SK-N-SH treated with all-trans-retinoic acid at 6 μM for 48 hours (cell line): ENCODE results near the gene RNU1-4.
"Not testable (repeated sequence)": the region's sequence is repeated elsewhere in the genome, so short reads cannot be mapped to it uniquely, and the experiment has no call there.

Source experiments
- OSR1 ChIP-seq: fragments of 250-450 bp; sonication (Bioruptor Pico); IDR thresholded peaks from 2 replicates; pipeline ENCODE4 v1.8.0; 2022; ENCODE audit warnings: moderate library complexity, mild to moderate bottlenecking, inconsistent platforms
- RARB ChIP-seq: fragments of 250-450 bp; sonication (Bioruptor Pico); IDR thresholded peaks from 2 replicates; pipeline ENCODE4 v1.8.0; 2021; ENCODE audit warnings: mild to moderate bottlenecking, moderate library complexity
- TSHZ2 ChIP-seq: fragments of 250-450 bp; sonication (Bioruptor Pico); IDR thresholded peaks from 2 replicates; pipeline ENCODE4 v1.5.0; 2020; ENCODE audit warnings: mild to moderate bottlenecking, moderate library complexity
- ZFP3 ChIP-seq: fragments of 250-450 bp; sonication (Bioruptor Pico); IDR thresholded peaks from 2 replicates; pipeline ENCODE4 v1.5.0; 2020; ENCODE audit warnings: mild to moderate bottlenecking, moderate library complexity
- ZFP30 ChIP-seq: fragments of 450-650 bp; formaldehyde crosslinking; IDR thresholded peaks from 2 replicates; pipeline ENCODE4 v1.5.0; 2022; ENCODE audit warnings: mild to moderate bottlenecking, moderate library complexity
- ZNF565 ChIP-seq: fragments of 450-650 bp; formaldehyde crosslinking; conservative IDR thresholded peaks from 2 replicates; pipeline ENCODE4 v1.5.0; 2020; ENCODE audit warnings: low read depth, mild to moderate bottlenecking, moderate library complexity
- TF ChIP-seq, protein P1 (sequence below): fragments of 250-450 bp; sonication (Bioruptor Pico); IDR thresholded peaks from 2 replicates; pipeline ENCODE4 v1.8.0; 2020; ENCODE audit warnings: mild to moderate bottlenecking, moderate library complexity, borderline replicate concordance

DNA sequence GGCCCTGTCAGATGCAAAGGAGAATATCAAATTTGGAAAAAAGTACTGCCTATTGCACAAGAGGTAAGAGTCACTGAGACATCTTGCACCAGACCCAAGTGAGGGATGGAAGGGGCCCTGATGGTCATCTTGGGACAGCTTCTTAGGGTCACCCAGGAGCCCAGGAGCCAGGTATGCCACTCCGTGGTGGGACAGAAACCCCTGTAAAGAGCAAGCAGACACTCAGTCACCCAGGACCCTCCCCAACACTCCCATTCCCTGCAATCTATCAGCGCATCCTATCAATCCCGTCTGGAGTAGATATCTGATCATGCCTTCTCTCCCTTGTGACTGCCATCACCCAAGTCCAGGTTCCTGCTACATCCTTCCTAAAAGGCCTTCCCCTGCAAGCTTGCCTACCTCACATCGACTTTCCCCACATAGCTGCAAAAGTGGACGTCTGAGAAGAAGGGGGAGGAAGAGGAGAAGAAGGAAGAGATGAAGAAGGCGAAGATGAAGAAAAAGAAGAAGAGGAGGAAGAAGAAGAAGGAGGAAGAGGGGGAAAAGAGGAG, 30.7 kb downstream of the RNU1-4 start:
- not testable (repeated sequence) for TF ChIP-seq OSR1 (CRISPR knock-in tag); ZFP30; RARB (CRISPR knock-in tag); ZNF565 (CRISPR knock-in tag); TSHZ2 (CRISPR knock-in tag); ZFP3 (CRISPR knock-in tag)
- TF ChIP-seq, protein P1, sequence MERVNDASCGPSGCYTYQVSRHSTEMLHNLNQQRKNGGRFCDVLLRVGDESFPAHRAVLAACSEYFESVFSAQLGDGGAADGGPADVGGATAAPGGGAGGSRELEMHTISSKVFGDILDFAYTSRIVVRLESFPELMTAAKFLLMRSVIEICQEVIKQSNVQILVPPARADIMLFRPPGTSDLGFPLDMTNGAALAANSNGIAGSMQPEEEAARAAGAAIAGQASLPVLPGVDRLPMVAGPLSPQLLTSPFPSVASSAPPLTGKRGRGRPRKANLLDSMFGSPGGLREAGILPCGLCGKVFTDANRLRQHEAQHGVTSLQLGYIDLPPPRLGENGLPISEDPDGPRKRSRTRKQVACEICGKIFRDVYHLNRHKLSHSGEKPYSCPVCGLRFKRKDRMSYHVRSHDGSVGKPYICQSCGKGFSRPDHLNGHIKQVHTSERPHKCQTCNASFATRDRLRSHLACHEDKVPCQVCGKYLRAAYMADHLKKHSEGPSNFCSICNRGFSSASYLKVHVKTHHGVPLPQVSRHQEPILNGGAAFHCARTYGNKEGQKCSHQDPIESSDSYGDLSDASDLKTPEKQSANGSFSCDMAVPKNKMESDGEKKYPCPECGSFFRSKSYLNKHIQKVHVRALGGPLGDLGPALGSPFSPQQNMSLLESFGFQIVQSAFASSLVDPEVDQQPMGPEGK (CRISPR knock-in tag), result not testable (repeated sequence)
